Measurements from ENCODE around the gene PKMYT1. TPM values are rescaled to one million over a fixed set of nuclear protein-coding genes. Genes with fewer than 3 reads are reported as not detected.
A peak's percentile ranks its signal among the peaks of the same experiment; 100 is the strongest.

PKMYT1 gene
- 6.0 TPM for total RNA-seq (ENCODE audit: insufficient read depth, low replicate concordance)

GRCh38 chr16:2980227-2981176, at the start of gene PKMYT1:
PKMYT1 (minus strand) TSS chr16:2980446; CDS start chr16:2979657, 789 bp downstream.
- peak; percentile 94 for DNase-seq (ENCODE audit: low spot score)

- no peak for DNase-seq (ENCODE audit: low spot score)
Measured at GRCh38 chr16:3029491-3030221, 49.4 kb upstream of the PKMYT1 start.

- no peak for DNase-seq (ENCODE audit: low spot score)
Measured at GRCh38 chr16:3028716-3029319, 48.6 kb upstream of the PKMYT1 start.

- DNase-seq (ENCODE audit: low spot score): peak; percentile 68
Measured at GRCh38 chr16:3027983-3028715, 47.9 kb upstream of the PKMYT1 start.

- no peak for DNase-seq (ENCODE audit: low spot score)
Measured at GRCh38 chr16:3027489-3027795, 47.2 kb upstream of the PKMYT1 start.

- DNase-seq (ENCODE audit: low spot score): no peak
Measured at GRCh38 chr16:3026609-3027488, 46.6 kb upstream of the PKMYT1 start.

GRCh38 chr16:3026003-3026378, 45.7 kb upstream of the PKMYT1 start:
- DNase-seq (ENCODE audit: low spot score): no peak

- DNase-seq (ENCODE audit: low spot score): no peak
Measured at GRCh38 chr16:3025032-3026002, 45.1 kb upstream of the PKMYT1 start.

GRCh38 chr16:3023669-3024478, 43.6 kb upstream of the PKMYT1 start, which contains the start of the genes HCFC1R1 and THOC6:
HCFC1R1 (minus strand) TSS chr16:3023942; CDS start chr16:3023941, 1 bp downstream.
THOC6 (plus strand) TSS chr16:3024035; CDS start chr16:3024327, 292 bp downstream.
- DNase-seq (ENCODE audit: low spot score): peak; percentile 99

GRCh38 chr16:3023415-3023668, 43.1 kb upstream of the PKMYT1 start:
- DNase-seq (ENCODE audit: low spot score): peak; percentile 85

- DNase-seq (ENCODE audit: low spot score): peak; percentile 36
Measured at GRCh38 chr16:3022684-3023414, 42.6 kb upstream of the PKMYT1 start.

- peak; percentile 98 for DNase-seq (ENCODE audit: low spot score)
Measured at GRCh38 chr16:3022208-3022683, 42.0 kb upstream of the PKMYT1 start.

GRCh38 chr16:3021449-3022207, 41.4 kb upstream of the PKMYT1 start:
- peak; percentile 90 for DNase-seq (ENCODE audit: low spot score)

GRCh38 chr16:3020604-3021448, 40.6 kb upstream of the PKMYT1 start:
- peak; percentile 77 for DNase-seq (ENCODE audit: low spot score)

GRCh38 chr16:3020247-3020603, 40.0 kb upstream of the PKMYT1 start, which contains the start of gene TNFRSF12A:
TNFRSF12A (plus strand) TSS chr16:3020368; CDS start chr16:3020398, 30 bp downstream.
- peak; percentile 87 for DNase-seq (ENCODE audit: low spot score)
